IMR-90 (cell line): ENCODE results near the gene RPS6KA2. TPM values are rescaled to one million over a fixed set of nuclear protein-coding genes. Genes with fewer than 3 reads are reported as not detected.

Experiments
- ATAC-seq: fragments of 200-7000 bp; cut with Tn5 transposase; 2 replicates; pipeline ENCODE4 v1.9.1; 2020; ENCODE audit warnings: low read depth, mild to moderate bottlenecking, moderate library complexity
- BruUV-seq: library from RNA; stranded (reverse); fragments of 400-500 nt; replicated peaks from 2 replicates; lab custom pipeline; 2021; lab: Mats Ljungman, UMichigan
- CTCF ChIA-PET: fragments of 300-600 bp; formaldehyde crosslinking; extraction: SDS; loops from one replicate; lab custom pipeline; 2021; ENCODE audit warnings: antibody characterized with exemption; lab: Yijun Ruan, JAX
- POLR2A ChIA-PET: fragments of 300-600 bp; sonication (Branson Sonifier 250); formaldehyde crosslinking; loops from one replicate; lab custom pipeline; 2022; ENCODE audit warnings: antibody characterized with exemption; ENCODE audit not compliant: unreplicated experiment; lab: Charles Lee
- DNase-seq: peaks from one replicate; pipeline ENCODE4 v3.0.0; 2013
- H2AFZ ChIP-seq: replicated peaks from 2 replicates; pipeline ENCODE3; 2013; ENCODE audit warnings: low read length, mild to moderate bottlenecking; ENCODE audit not compliant: poor library complexity
- H2AK5ac ChIP-seq: 2 replicates; pipeline ENCODE4 v1.6.1; 2013; ENCODE audit warnings: low read depth, low read length, inconsistent platforms
- H2AK9ac ChIP-seq: replicated peaks from 2 replicates; pipeline ENCODE3; 2013; ENCODE audit warnings: mild to moderate bottlenecking, low read depth, low read length, moderate library complexity; ENCODE audit not compliant: poor library complexity
- H2BK120ac ChIP-seq: 2 replicates; pipeline ENCODE4 v1.6.1; 2013; ENCODE audit warnings: low read depth, low read length, inconsistent platforms
- H2BK15ac ChIP-seq: 3 replicates; pipeline ENCODE4 v1.6.1; 2013; ENCODE audit warnings: low read depth, low read length, inconsistent platforms
- H2BK20ac ChIP-seq: 2 replicates; pipeline ENCODE4 v1.6.1; 2013; ENCODE audit warnings: low read depth, mild to moderate bottlenecking, inconsistent platforms, low read length, moderate library complexity
- H2BK5ac ChIP-seq: 2 replicates; pipeline ENCODE4 v1.6.1; 2013; ENCODE audit warnings: mild to moderate bottlenecking, low read depth, low read length, inconsistent platforms; ENCODE audit not compliant: poor library complexity, severe bottlenecking
- H3K14ac ChIP-seq: replicated peaks from 2 replicates; pipeline ENCODE4 v1.6.1; 2013; ENCODE audit warnings: low read depth, low read length, inconsistent platforms
- H3K18ac ChIP-seq: 2 replicates; pipeline ENCODE4 v1.6.1; 2013; ENCODE audit warnings: low read depth, low read length, control low read depth
- H3K23ac ChIP-seq: 2 replicates; pipeline ENCODE4 v1.6.1; 2013; ENCODE audit warnings: low read depth, low read length, inconsistent platforms
- H3K27ac ChIP-seq: 2 replicates; pipeline ENCODE4 v1.5.1; 2013; ENCODE audit warnings: mild to moderate bottlenecking, control low read depth, low read length; ENCODE audit not compliant: insufficient read depth
- H3K27me3 ChIP-seq: 2 replicates; pipeline ENCODE4 v1.6.1; 2013; ENCODE audit warnings: low read length; ENCODE audit not compliant: control insufficient read depth, insufficient read depth
- H3K36me3 ChIP-seq: 2 replicates; pipeline ENCODE4 v1.6.1; 2013; ENCODE audit warnings: low read length, mixed read lengths; ENCODE audit not compliant: control insufficient read depth, insufficient read depth
- H3K4ac ChIP-seq: 2 replicates; pipeline ENCODE4 v1.6.1; 2013; ENCODE audit warnings: low read depth, low read length, inconsistent platforms
- H3K4me1 ChIP-seq: 2 replicates; pipeline ENCODE4 v1.6.1; 2013; ENCODE audit warnings: low read length, mixed read lengths; ENCODE audit not compliant: control insufficient read depth, insufficient read depth
- H3K4me2 ChIP-seq: 2 replicates; pipeline ENCODE4 v1.6.1; 2013; ENCODE audit warnings: low read depth, mild to moderate bottlenecking, control low read depth, low read length, moderate library complexity
- H3K4me3 ChIP-seq: 2 replicates; pipeline ENCODE4 v1.5.1; 2013; ENCODE audit warnings: low read depth, mild to moderate bottlenecking, control low read depth, low read length, moderate library complexity; ENCODE audit not compliant: insufficient read depth
- H3K56ac ChIP-seq: 2 replicates; pipeline ENCODE4 v1.6.1; 2013; ENCODE audit warnings: low read length, inconsistent platforms; ENCODE audit not compliant: insufficient read depth; ENCODE audit errors: extremely low read depth
- H3K79me1 ChIP-seq, 2 experiments: 2 replicates each; pipeline ENCODE4 v1.6.1; 2013; ENCODE audit warnings: low read length in 2 of 2, inconsistent platforms in 1 of 2, low read depth in 1 of 2
- H3K9ac ChIP-seq: 2 replicates; pipeline ENCODE4 v1.6.1; 2013; ENCODE audit warnings: low read depth, low read length, control low read depth
- H3K9me1 ChIP-seq: 2 replicates; pipeline ENCODE4 v1.6.1; 2013; ENCODE audit warnings: low read length, inconsistent platforms; ENCODE audit not compliant: insufficient read depth
- H3K9me3 ChIP-seq: 2 replicates; pipeline ENCODE4 v1.6.1; 2013; ENCODE audit warnings: low read length; ENCODE audit not compliant: control insufficient read depth, insufficient read depth
- H4K20me1 ChIP-seq: 2 replicates; pipeline ENCODE4 v1.6.1; 2013; ENCODE audit warnings: low read length, inconsistent platforms; ENCODE audit not compliant: insufficient read depth
- H4K5ac ChIP-seq: 2 replicates; pipeline ENCODE4 v1.6.1; 2013; ENCODE audit warnings: mild to moderate bottlenecking, low read depth, low read length, control low read depth
- H4K8ac ChIP-seq, 2 experiments: 2 replicates each; pipeline ENCODE4 v1.6.1; 2013; ENCODE audit warnings: low read depth in 2 of 2, low read length in 2 of 2, control low read depth in 1 of 2, inconsistent platforms in 1 of 2
- H4K91ac ChIP-seq: 2 replicates; pipeline ENCODE4 v1.6.1; 2013; ENCODE audit warnings: low read depth, low read length, inconsistent platforms; ENCODE audit not compliant: insufficient read depth
- BHLHE40 ChIP-seq: fragments of 150-350 bp; IDR thresholded peaks from 2 replicates; pipeline ENCODE4 v1.6.1; 2016; ENCODE audit warnings: mild to moderate bottlenecking, low read depth, low read length
- CEBPB ChIP-seq: IDR thresholded peaks from 2 replicates; pipeline ENCODE4 v1.6.1; 2012; ENCODE audit warnings: low read depth, low read length, improper control_type of control experiment
- CHD1 ChIP-seq: IDR thresholded peaks from 2 replicates; pipeline ENCODE4 v1.6.1; 2012; ENCODE audit warnings: low read depth, low read length, improper control_type of control experiment
- ELK1 ChIP-seq: fragments of 150-350 bp; IDR thresholded peaks from 2 replicates; pipeline ENCODE4 v1.6.1; 2016; ENCODE audit warnings: low read depth, mild to moderate bottlenecking, low read length, moderate library complexity, borderline replicate concordance
- FOS ChIP-seq: fragments of 150-350 bp; IDR thresholded peaks from 2 replicates; pipeline ENCODE4 v1.6.1; 2016; ENCODE audit warnings: low read depth, low read length
- MAFK ChIP-seq: IDR thresholded peaks from 2 replicates; pipeline ENCODE4 v1.6.1; 2012; ENCODE audit warnings: low read depth, low read length, improper control_type of control experiment
- MAZ ChIP-seq: IDR thresholded peaks from 2 replicates; pipeline ENCODE4 v1.6.1; 2012; ENCODE audit warnings: low read depth, mild to moderate bottlenecking, low read length, improper control_type of control experiment, moderate library complexity, borderline replicate concordance
- MXI1 ChIP-seq: IDR thresholded peaks from 2 replicates; pipeline ENCODE4 v1.6.1; 2012; ENCODE audit warnings: low read depth, mild to moderate bottlenecking, low read length, moderate library complexity, borderline replicate concordance
- NFE2L2 ChIP-seq: fragments of 150-350 bp; IDR thresholded peaks from 2 replicates; pipeline ENCODE4 v1.6.1; 2016; ENCODE audit warnings: low read depth, mild to moderate bottlenecking, low read length
- POLR2A ChIP-seq: IDR thresholded peaks from 2 replicates; pipeline ENCODE4 v1.6.1; 2012; ENCODE audit warnings: mild to moderate bottlenecking, low read depth, low read length
- RAD21 ChIP-seq: IDR thresholded peaks from 2 replicates; pipeline ENCODE4 v1.6.1; 2012; ENCODE audit warnings: low read length, improper control_type of control experiment
- RCOR1 ChIP-seq: IDR thresholded peaks from 2 replicates; pipeline ENCODE4 v1.6.1; 2012; ENCODE audit warnings: mild to moderate bottlenecking, low read length, improper control_type of control experiment; ENCODE audit not compliant: insufficient replicate concordance
- RFX5 ChIP-seq: IDR thresholded peaks from 2 replicates; pipeline ENCODE4 v1.8.0; 2012; ENCODE audit warnings: low read depth, mild to moderate bottlenecking, low read length, moderate library complexity
- SMC3 ChIP-seq: fragments of 150-350 bp; IDR thresholded peaks from 2 replicates; pipeline ENCODE4 v1.6.1; 2016; ENCODE audit warnings: low read depth, mild to moderate bottlenecking, antibody characterized with exemption, low read length, moderate library complexity
- WGBS, 2 experiments: methylation state at CpG; one replicate each; pipeline versions ENCODE4 v1.1.5 to v1.1.7; 2013; ENCODE audit warnings: missing lambda C conversion rate in 2 of 2; ENCODE audit not compliant: insufficient read length in 1 of 2; ENCODE audit errors: extremely low coverage in 2 of 2; 5-methylcytosine and 5-hydroxymethylcytosine counted together
- dilution Hi-C: fragments of 300-500 bp; cut with HindIII; formaldehyde crosslinking; loops from one replicate; pipeline ENCODE4 v1.14.3; 2018; ENCODE audit warnings: low sequenced_read_pairs; ENCODE audit not compliant: unreplicated experiment
- in situ Hi-C: fragments of 300-500 bp; cut with MboI; formaldehyde crosslinking; loops from 3 replicates; pipeline ENCODE4 v1.14.3; 2019; ENCODE audit warnings: low sequenced_read_pairs, inconsistent platforms, mixed read lengths
- intact Hi-C: fragments of 100-400 bp; cut with micrococcal nuclease; formaldehyde crosslinking; loops from 2 replicates; pipeline ENCODE4 v1.10.0; 2022
- polyA plus RNA-seq, 3 experiments: library from polyadenylated mRNA; depleted of rRNA; stranded (reverse); fragments of >200 nt; gene quantifications; 2 replicates each; pipeline ENCODE4 v1.2.3, GENCODE V29; 2012; ENCODE audit warnings: low replicate concordance in 1 of 3
- total RNA-seq: library from RNA; depleted of rRNA; stranded (reverse); fragments of >200 nt; gene quantifications from 2 replicates; pipeline ENCODE4 v1.2.3, GENCODE V29; 2012
- TF ChIP-seq, protein P1 (sequence below): fragments of 150-350 bp; IDR thresholded peaks from 2 replicates; pipeline ENCODE4 v1.6.1; 2017; ENCODE audit warnings: mild to moderate bottlenecking, antibody characterized with exemption, low read length, low read depth
- TF ChIP-seq, protein P2 (sequence below): conservative IDR thresholded peaks from 2 replicates; pipeline ENCODE4 v1.5.1; 2012; ENCODE audit warnings: mild to moderate bottlenecking, low read depth, low read length, improper control_type of control experiment

RPS6KA2 gene
- total and polyA plus RNA-seq, 2 of the 4 experiments (the other 2 are of a cell fraction): 26.9 to 31.3 TPM

- Histone ChIP-seq H3K4me3 (no peak overlapping the region), H3K9me3 (no peaks in the 10 kb centered on the region), H3K79me1 (no peaks in the 10 kb centered on the region), H3K4ac (no peak overlapping the region), H3K27me3 (no peaks in the 10 kb centered on the region), H2BK20ac (no peak overlapping the region), H2AFZ (no peak overlapping the region), H3K27ac (no peak overlapping the region), H4K91ac (no peak overlapping the region), H3K56ac (no peak overlapping the region), H3K9ac (no peak overlapping the region), H2BK120ac (no peak overlapping the region), H2AK9ac (no peak overlapping the region), H3K14ac (no peak overlapping the region), H4K5ac (no peak overlapping the region), H4K8ac (no peak overlapping the region), H3K4me2 (no peak overlapping the region), H3K23ac (no peak overlapping the region), H3K36me3 (peaks cover 42% of the 10 kb centered on the region), H3K9me1 (peaks cover 2% of the 10 kb centered on the region; the same call in 1 of the 2 replicates), H4K20me1 (no peaks in the 10 kb centered on the region), H2AK5ac (no peak overlapping the region), H3K18ac (no peak overlapping the region), H2BK5ac (no peak overlapping the region), H2BK15ac (no peak overlapping the region), H3K4me1 (no peaks in the 10 kb centered on the region)
- POLR2A ChIA-PET: no interaction called here
- dilution Hi-C loops (no loop called here), in situ Hi-C loops (no loop called here), intact Hi-C loops (loop anchor here (10.0 kb wide), 1 partner anchor 541 kb away; the partner anchor contains the start of gene CEP43)
- no peak for ATAC-seq
- CTCF ChIA-PET: no interaction called here
- 100% methylated on average over 1 of the region's 7 CpGs for WGBS, 2 experiments
- DNase-seq: no peak
- BruUV-seq: no TSS peak
- TF ChIP-seq CEBPB (no peak), NFE2L2 (no peak), RCOR1 (no peak), MAFK (no peak), BHLHE40 (no peak), SMC3 (no peak), CHD1 (no peak), RAD21 (no peak), MXI1 (no peak), POLR2A (no peak), RFX5 (no peak), FOS (no peak), MAZ (no peak), ELK1 (no peak)
- TF ChIP-seq, protein P1, sequence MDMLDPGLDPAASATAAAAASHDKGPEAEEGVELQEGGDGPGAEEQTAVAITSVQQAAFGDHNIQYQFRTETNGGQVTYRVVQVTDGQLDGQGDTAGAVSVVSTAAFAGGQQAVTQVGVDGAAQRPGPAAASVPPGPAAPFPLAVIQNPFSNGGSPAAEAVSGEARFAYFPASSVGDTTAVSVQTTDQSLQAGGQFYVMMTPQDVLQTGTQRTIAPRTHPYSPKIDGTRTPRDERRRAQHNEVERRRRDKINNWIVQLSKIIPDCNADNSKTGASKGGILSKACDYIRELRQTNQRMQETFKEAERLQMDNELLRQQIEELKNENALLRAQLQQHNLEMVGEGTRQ: no peak
- TF ChIP-seq, protein P2, sequence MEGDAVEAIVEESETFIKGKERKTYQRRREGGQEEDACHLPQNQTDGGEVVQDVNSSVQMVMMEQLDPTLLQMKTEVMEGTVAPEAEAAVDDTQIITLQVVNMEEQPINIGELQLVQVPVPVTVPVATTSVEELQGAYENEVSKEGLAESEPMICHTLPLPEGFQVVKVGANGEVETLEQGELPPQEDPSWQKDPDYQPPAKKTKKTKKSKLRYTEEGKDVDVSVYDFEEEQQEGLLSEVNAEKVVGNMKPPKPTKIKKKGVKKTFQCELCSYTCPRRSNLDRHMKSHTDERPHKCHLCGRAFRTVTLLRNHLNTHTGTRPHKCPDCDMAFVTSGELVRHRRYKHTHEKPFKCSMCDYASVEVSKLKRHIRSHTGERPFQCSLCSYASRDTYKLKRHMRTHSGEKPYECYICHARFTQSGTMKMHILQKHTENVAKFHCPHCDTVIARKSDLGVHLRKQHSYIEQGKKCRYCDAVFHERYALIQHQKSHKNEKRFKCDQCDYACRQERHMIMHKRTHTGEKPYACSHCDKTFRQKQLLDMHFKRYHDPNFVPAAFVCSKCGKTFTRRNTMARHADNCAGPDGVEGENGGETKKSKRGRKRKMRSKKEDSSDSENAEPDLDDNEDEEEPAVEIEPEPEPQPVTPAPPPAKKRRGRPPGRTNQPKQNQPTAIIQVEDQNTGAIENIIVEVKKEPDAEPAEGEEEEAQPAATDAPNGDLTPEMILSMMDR: no peak
These were observed 173.4 kb downstream of the RPS6KA2 start for GRCh38 chr6:166453651-166454050.
